ENCODE measurements around the gene CEACAM8.

- TF ChIP-seq CTCF (IDR thresholded peaks at IDR 0.05) (no peak), POLR2A (IDR thresholded peaks at IDR 0.05; ENCODE audit: low read depth) (no peak), EP300 (IDR thresholded peaks at IDR 0.05) (no peak), POLR2AphosphoS5 (IDR thresholded peaks at IDR 0.05) (no peak)
These were observed 34.0 kb downstream of the CEACAM8 start for GRCh38 chr19:42560731-42561130.
